OCI-LY7 (cell line): ENCODE results near the gene CMPK1. TPM values are rescaled to one million over a fixed set of nuclear protein-coding genes. Genes with fewer than 3 reads are reported as not detected.

Experiments
- BruUV-seq: library from RNA; stranded (reverse); fragments of 400-500 nt; replicated peaks from 2 replicates; lab custom pipeline; 2021; lab: Mats Ljungman, UMichigan
- CTCF ChIA-PET: fragments of 300-600 bp; sonication (Branson Sonifier 250); formaldehyde crosslinking; loops from one replicate; lab custom pipeline; 2022; ENCODE audit warnings: antibody characterized with exemption; ENCODE audit not compliant: unreplicated experiment; lab: Charles Lee
- POLR2A ChIA-PET: fragments of 300-600 bp; sonication (Branson Sonifier 250); formaldehyde crosslinking; loops from one replicate; lab custom pipeline; 2022; ENCODE audit warnings: antibody characterized with exemption; lab: Charles Lee
- DNase-seq: peaks from one replicate; pipeline ENCODE4 v3.0.0-alpha.2; 2015; ENCODE audit warnings: low spot score
- H2AFZ ChIP-seq: fragments of 200-600 bp; sonication (generic), shearing (Covaris generic); 2 replicates; pipeline ENCODE4 v1.6.1; 2014; ENCODE audit warnings: mild to moderate bottlenecking, antibody characterized with exemption, low read length, moderate library complexity
- H3K27ac ChIP-seq: fragments of 200-600 bp; sonication (generic); 2 replicates; pipeline ENCODE4 v1.5.1; 2014; ENCODE audit warnings: mixed run types, low read depth, mild to moderate bottlenecking, moderate library complexity, low read length, inconsistent platforms; ENCODE audit not compliant: poor library complexity, severe bottlenecking
- H3K36me3 ChIP-seq: fragments of 200-600 bp; sonication (generic); 2 replicates; pipeline ENCODE4 v1.6.1; 2014; ENCODE audit warnings: mild to moderate bottlenecking, antibody characterized with exemption, low read length, moderate library complexity, mixed read lengths; ENCODE audit not compliant: insufficient read depth
- H3K4me1 ChIP-seq: fragments of 200-600 bp; sonication (generic); 2 replicates; pipeline ENCODE4 v1.5.1; 2014; ENCODE audit warnings: mild to moderate bottlenecking, low read length; ENCODE audit not compliant: insufficient read depth, poor library complexity, severe bottlenecking
- H3K4me2 ChIP-seq: fragments of 200-600 bp; sonication (generic); 2 replicates; pipeline ENCODE4 v1.6.1; 2014; ENCODE audit warnings: mild to moderate bottlenecking, low read length
- H3K4me3 ChIP-seq: fragments of 200-600 bp; sonication (generic); 2 replicates; pipeline ENCODE4 v1.5.1; 2014; ENCODE audit warnings: mild to moderate bottlenecking, low read depth, low read length; ENCODE audit not compliant: poor library complexity, severe bottlenecking
- H3K79me2 ChIP-seq: fragments of 200-600 bp; sonication (generic); 2 replicates; pipeline ENCODE4 v1.6.1; 2016; ENCODE audit warnings: low read depth, mild to moderate bottlenecking, low read length, moderate library complexity, mixed read lengths; ENCODE audit not compliant: insufficient read depth
- H3K9me2 ChIP-seq: fragments of 200-600 bp; sonication (generic); 2 replicates; pipeline ENCODE4 v1.6.1; 2016; ENCODE audit warnings: mild to moderate bottlenecking, low read length, mixed read lengths; ENCODE audit not compliant: insufficient read depth
- H3K9me3 ChIP-seq: fragments of 200-600 bp; sonication (generic); 2 replicates; pipeline ENCODE4 v1.6.1; 2014; ENCODE audit warnings: mild to moderate bottlenecking, mixed run types, low read length, mixed read lengths
- H4K20me1 ChIP-seq: fragments of 200-600 bp; sonication (generic); 2 replicates; pipeline ENCODE4 v1.6.1; 2014; ENCODE audit warnings: mild to moderate bottlenecking, antibody characterized with exemption, low read length, moderate library complexity, mixed read lengths; ENCODE audit not compliant: insufficient read depth
- EZH2phosphoT487 ChIP-seq: fragments of 200-600 bp; sonication (generic); IDR thresholded peaks from 2 replicates; pipeline ENCODE4 v1.6.1; 2018; ENCODE audit warnings: low read depth, borderline replicate concordance, mild to moderate bottlenecking, mixed run types, antibody characterized with exemption, low read length, moderate library complexity, mixed read lengths
- intact Hi-C: fragments of 100-400 bp; cut with micrococcal nuclease; formaldehyde crosslinking; loops from one replicate; pipeline ENCODE4 v1.10.0; 2022; ENCODE audit not compliant: unreplicated experiment
- total RNA-seq, 2 experiments: library from RNA; depleted of rRNA in 1 of 2; stranded (reverse); fragments of >200 nt in 1 of 2; shearing (Covaris generic) in 1 of 2; gene quantifications; 2 replicates each; pipeline ENCODE4 v1.2.3, GENCODE V29; 2014 to 2022
- TF ChIP-seq, protein P1 (sequence below): fragments of 200-600 bp; sonication (generic); conservative IDR thresholded peaks from 2 replicates; pipeline ENCODE4 v1.5.1; 2014; ENCODE audit warnings: mild to moderate bottlenecking, antibody characterized with exemption, low read length, moderate library complexity, mixed read lengths

The CMPK1 gene
- total RNA-seq, 2 experiments from 2014 or later = 59.2 to 85.8 TPM

DNA sequence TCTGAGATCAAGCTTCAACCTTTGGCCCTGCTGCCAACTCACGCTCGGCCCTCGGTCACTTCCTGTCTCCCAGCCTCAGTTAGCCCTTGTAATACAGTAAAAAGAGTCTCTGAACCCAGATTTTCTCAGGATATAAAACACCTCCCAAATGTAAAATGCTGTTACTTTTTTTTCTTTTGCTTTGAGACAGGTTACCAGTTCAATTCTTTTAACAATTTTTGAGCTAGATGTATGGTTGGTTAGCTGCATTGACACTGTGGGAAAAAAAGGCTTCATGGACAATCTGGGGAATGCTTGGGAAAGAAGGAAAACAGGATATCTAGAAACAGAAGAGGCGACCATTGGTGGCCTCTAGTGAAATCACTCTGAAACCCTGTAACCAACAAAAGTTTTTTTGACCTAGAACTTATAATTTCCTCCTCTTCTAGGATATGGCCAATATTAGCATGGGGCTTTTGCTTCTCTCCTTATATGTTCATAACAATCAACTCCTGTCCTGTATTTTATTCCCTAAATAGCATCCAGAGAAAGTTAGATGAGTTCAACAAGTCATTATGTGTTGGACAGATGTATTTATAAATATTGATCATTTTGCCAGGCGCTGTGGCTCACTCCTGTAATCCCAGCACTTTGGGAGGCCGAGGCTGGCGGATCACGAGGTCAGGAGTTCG is 1.3 kb downstream of the CMPK1 start:
- H3K4me1 ChIP-seq = peaks cover 26% of the 10 kb centered on the region
- H3K9me2 ChIP-seq = no peaks in the 10 kb centered on the region
- peak overlapping the region; percentile 86 for H3K4me3 ChIP-seq
- H3K4me2 ChIP-seq = peak overlapping the region; percentile 82
- intact Hi-C loops = loop anchor here (1.0 to 2.0 kb wide), 2 partner anchors 21 to 102 kb away; partner anchors contain the start of gene STIL
- H3K36me3 ChIP-seq = peaks cover 27% of the 10 kb centered on the region
- H4K20me1 ChIP-seq = no peaks in the 10 kb centered on the region
- peak overlapping the region; percentile 85 for H3K27ac ChIP-seq
- peaks cover 52% of the 10 kb centered on the region for H3K79me2 ChIP-seq
- no peaks in the 10 kb centered on the region for H3K9me3 ChIP-seq
- DNase-seq = no peak
- POLR2A ChIA-PET = interaction anchor here (1.1 to 3.9 kb wide), 3 partner anchors 11 to 71 kb away, joined by 3 to 18 read pairs (median 17); partner anchors contain the start of gene STIL
- CTCF ChIA-PET = no interaction called here
- TF ChIP-seq EZH2phosphoT487 = no peak
- TSS peak; percentile 76 for BruUV-seq
- peak overlapping the region; percentile 81; the same call in 1 of the 2 replicates for H2AFZ ChIP-seq

DNA sequence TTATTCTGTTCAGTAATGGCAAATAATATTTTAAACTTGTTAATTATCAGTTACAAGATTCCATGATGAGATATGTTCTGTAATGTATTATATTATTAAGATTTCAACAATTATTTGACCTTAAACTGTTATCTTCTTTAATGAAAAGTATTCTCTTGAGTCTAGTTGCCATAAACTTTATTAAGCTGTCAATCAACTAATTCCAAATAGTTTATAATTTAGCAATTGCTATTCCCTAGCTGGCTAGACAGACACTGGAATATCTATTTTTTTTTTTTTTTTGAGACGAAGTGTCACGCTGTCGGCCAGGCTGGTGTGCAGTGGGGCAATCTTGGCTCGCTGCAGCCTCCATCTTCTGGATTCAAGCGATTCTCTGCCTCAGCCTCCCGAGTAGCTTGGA is 3.8 kb downstream of the CMPK1 start:
- H3K36me3 ChIP-seq = peaks cover 33% of the 10 kb centered on the region
- H3K4me2 ChIP-seq = no peak overlapping the region
- ChIA-PET CTCF (no interaction called here), POLR2A (no interaction called here)
- no TSS peak for BruUV-seq
- H3K79me2 ChIP-seq = peaks cover 56% of the 10 kb centered on the region
- H2AFZ ChIP-seq = no peak overlapping the region
- H3K27ac ChIP-seq = no peak overlapping the region
- no peaks in the 10 kb centered on the region for H3K9me2 ChIP-seq
- H3K9me3 ChIP-seq = no peaks in the 10 kb centered on the region
- intact Hi-C loops = no loop called here
- H3K4me1 ChIP-seq = peaks cover 19% of the 10 kb centered on the region
- TF ChIP-seq, protein P1, sequence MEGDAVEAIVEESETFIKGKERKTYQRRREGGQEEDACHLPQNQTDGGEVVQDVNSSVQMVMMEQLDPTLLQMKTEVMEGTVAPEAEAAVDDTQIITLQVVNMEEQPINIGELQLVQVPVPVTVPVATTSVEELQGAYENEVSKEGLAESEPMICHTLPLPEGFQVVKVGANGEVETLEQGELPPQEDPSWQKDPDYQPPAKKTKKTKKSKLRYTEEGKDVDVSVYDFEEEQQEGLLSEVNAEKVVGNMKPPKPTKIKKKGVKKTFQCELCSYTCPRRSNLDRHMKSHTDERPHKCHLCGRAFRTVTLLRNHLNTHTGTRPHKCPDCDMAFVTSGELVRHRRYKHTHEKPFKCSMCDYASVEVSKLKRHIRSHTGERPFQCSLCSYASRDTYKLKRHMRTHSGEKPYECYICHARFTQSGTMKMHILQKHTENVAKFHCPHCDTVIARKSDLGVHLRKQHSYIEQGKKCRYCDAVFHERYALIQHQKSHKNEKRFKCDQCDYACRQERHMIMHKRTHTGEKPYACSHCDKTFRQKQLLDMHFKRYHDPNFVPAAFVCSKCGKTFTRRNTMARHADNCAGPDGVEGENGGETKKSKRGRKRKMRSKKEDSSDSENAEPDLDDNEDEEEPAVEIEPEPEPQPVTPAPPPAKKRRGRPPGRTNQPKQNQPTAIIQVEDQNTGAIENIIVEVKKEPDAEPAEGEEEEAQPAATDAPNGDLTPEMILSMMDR = no peak
- no peak for DNase-seq
- no peak overlapping the region for H3K4me3 ChIP-seq
- no peaks in the 10 kb centered on the region for H4K20me1 ChIP-seq

DNA sequence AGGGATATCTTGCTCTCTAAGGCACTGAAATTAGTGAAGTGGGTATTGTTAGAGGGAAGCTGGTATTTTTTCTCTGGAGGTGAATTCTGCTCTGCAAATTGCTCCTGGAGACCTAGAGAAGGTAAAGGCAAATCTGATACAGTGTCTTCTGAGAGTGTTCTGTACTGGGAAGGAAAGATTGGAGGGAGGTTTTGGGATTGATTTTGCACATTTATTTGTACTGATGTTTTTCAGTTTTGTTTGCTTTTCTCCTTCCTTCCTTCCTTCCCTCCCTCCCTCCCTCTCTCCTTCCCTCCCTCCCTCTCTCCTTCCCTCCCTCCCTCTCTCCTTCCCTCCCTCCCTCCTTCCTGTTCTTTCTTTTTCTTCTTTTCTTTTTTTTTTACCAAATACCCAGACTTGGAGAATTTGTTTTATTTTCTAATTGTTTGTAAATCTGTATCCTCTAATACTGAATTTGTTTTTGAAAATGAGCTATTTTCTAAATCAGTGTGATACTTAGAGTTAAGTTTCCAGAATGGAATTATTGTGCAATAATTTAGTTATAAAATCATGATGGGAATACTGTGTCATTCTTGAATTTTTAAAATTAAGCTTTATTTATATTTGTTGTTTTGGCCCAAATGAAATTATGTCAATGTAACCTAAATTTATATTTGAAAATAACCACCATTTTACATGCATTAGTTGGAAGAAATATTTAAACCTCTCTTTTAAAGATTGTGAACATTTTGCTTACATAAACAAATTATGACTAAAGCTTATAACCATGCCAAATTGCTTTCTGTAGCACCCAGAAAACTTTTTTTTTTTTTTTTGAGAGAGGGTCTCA is 4.9 kb downstream of the CMPK1 start:
- DNase-seq = no peak
- H3K9me2 ChIP-seq = no peaks in the 10 kb centered on the region
- CTCF ChIA-PET = no interaction called here
- BruUV-seq = no TSS peak
- POLR2A ChIA-PET = interaction anchor here (0.6 to 1.4 kb wide), 6 partner anchors 12 to 626 kb away, joined by 3 to 4 read pairs (median 4); partner anchors contain the start of gene STIL
- peaks cover 35% of the 10 kb centered on the region for H3K36me3 ChIP-seq
- H3K79me2 ChIP-seq = peaks cover 56% of the 10 kb centered on the region
- H3K9me3 ChIP-seq = no peaks in the 10 kb centered on the region
- H3K27ac ChIP-seq = no peak overlapping the region
- TF ChIP-seq, protein P1 = no peak
- TF ChIP-seq EZH2phosphoT487 = no peak
- no peak overlapping the region for H3K4me3 ChIP-seq
- no peaks in the 10 kb centered on the region for H4K20me1 ChIP-seq
- H3K4me1 ChIP-seq = peaks cover 10% of the 10 kb centered on the region
- intact Hi-C loops = no loop called here
- no peak overlapping the region for H3K4me2 ChIP-seq
- no peak overlapping the region for H2AFZ ChIP-seq
